Measurements from ENCODE around the gene LOXL1.
A peak's percentile ranks its signal among the peaks of the same experiment; 100 is the strongest.

The LOXL1 gene

GRCh38 chr15:73926219-73927002 lies at the start of gene LOXL1:
TSS of gene LOXL1 (plus strand) at chr15:73926462. CDS start at chr15:73926784, 322 bp downstream.
- DNase-seq, result peak; percentile 10

GRCh38 chr15:73879426-73879825 lies 46.8 kb upstream of the LOXL1 start:
- DNase-seq, result no peak

- DNase-seq, result no peak
These were observed 44.5 kb upstream of the LOXL1 start for GRCh38 chr15:73881579-73882320.

DNA sequence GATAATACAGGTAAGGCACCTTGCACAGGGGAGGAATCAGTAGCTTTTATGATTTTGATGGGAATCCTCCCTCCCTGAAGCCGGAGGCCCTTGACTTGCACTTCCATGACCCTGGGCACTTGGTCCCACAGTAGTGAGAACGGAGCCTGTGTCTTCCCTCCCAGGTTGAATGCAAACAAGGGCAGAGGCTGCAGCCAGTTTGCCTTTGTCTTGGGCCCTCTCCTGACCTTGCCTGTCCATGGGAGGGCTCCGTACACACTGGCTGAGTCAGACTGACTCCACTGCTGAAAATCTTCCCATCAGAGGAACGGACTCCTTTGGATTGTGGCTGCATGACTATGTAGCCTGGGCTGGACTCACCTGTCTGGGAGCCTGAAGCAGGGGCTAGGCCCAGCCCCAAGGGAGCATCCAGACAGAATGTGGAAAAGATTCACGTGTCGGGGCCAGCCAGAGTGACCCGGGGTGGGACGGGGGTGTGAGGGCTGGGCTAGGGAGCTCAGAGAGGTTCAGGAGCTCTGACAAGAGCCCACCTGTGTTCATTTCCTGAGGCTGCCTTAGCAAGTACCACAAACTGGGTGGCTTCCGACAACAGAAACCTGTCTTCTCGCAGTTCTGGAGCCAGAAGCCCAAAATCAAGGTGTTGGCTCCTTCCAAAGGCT lies 43.4 kb upstream of the LOXL1 start:
- DNase-seq, result no peak

GRCh38 chr15:73884159-73884558 lies 42.1 kb upstream of the LOXL1 start:
- DNase-seq, result no peak

DNA sequence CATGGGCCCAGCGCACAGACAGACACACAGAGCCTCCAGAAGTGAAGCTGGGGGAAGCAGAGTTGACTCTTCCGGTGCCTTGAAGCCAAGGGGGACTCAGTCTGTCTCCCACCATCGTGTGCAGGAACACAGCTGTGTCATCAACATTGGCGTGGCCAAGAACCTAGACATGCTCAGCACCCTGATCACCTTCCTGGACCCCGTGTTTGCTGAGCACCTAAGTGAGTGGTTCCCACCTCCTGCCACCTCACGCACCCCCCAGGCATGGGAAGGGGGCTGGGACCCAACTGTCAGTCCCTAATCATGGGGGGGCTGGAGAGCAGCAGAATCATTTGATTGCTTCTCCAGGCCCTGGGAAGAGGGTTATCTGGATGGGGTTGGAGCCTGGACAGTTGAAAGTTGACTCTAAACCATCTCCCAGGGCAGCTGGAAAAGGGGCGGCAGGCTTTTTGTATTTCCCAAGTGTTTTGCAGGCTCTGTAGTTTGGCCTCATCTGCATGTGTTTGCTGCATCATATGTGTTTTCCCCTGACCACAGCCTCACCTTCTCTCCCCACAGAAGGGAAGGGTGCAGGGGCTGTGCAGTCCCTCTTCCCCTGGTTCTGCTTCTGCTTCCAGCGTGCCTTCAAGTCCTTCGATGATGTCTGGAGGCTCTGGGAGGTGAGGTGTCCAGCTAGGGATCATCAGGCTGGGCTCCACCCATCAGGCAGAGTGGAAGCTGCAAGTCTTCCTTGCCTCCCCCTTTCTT lies 40.1 kb upstream of the LOXL1 start:
- DNase-seq, result no peak

- no peak for DNase-seq
These were observed 39.4 kb upstream of the LOXL1 start for GRCh38 chr15:73886717-73887345.

GRCh38 chr15:73887481-73887880 lies 38.8 kb upstream of the LOXL1 start:
- no peak for DNase-seq

DNA sequence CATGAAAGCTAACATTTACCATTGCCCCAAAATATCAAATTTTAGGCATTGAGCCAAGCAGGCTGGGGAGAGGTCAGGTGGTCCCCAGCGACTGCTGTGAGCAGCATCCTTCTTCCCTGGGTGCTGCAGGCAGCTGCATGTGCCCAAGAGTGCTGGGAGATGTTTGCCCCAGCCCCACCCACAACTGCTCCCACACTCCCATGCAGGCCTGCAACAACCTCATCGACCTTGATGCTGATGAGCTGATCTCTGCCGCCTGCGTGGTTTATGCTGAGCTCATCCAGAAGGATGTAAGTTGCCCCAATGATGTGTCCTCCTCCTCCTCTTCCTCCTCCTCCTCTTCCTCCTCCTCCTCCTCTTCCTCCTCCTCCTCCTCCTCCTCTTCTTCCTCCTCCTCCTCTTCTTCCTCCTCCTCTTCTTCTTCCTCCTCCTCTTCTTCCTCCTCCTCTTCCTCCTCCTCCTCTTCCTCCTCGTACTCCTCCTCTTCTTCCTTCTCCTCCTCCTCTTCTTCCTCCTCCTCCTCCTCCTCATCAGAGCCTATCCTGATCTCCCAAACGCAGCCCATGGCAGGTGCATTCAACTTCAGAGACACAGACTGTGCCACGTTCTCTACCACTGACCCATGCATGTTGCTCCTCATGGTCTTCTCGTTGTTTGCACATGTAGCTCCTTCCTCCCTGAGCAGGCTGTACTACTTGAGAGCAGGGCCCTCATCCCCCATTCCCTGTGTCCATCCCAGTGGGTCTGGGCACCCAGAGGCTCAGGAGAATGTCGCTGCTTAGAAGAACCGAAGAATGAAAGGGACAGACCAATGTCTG lies 37.8 kb upstream of the LOXL1 start:
- no peak for DNase-seq

GRCh38 chr15:73889053-73889761 lies 37.1 kb upstream of the LOXL1 start:
- no peak for DNase-seq

GRCh38 chr15:73889762-73890124 lies 36.5 kb upstream of the LOXL1 start:
- DNase-seq, result no peak

DNA sequence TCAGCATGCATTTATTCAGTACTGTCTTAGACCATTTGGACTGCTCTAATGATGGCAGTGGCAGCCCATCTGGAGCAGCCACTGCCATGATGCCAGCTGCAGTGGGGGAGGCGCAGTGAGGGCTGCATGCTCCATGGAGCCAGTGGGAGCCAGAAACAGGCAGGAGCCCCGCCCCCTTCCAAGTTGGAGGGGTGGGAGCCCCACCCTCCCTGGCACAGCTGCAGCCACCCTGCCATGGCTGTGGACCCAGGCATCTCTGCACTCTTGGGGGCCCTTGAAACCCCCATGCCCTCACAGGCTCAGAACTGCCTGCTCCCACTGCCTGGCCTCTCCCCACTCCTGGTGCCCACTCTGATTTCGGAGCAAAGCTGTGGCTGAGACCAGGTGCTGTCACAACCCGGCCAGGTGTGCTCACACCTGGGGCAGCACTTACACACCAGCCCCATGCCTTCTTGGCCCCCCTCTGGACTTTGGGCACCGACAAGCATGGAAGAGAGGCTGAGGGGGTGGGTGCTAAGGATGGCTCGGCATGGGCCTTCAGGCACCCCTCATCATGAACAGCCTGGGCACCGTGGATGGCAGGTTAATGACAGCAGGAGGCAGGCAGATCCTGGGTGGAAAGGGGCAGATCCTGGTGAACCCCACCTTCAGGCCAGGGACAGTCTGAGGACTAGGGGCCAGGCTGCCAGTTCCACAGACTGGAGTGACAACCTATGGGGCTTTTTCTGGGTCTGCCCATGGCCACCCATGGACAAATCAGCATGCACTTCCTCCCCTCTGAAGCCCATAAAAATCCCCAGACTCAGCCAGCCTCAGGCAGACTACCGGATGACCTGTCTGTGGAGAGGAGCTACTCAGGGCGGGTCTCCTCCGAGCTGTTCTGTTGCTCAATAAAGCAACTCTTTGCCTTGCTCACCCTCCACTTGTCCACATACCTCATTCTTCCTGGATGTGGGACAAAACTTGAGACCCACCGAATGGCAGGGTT lies 34.6 kb upstream of the LOXL1 start:
- DNase-seq, result no peak

GRCh38 chr15:73892446-73893226 lies 33.6 kb upstream of the LOXL1 start:
- no peak for DNase-seq

- DNase-seq, result no peak
These were observed 32.0 kb upstream of the LOXL1 start for GRCh38 chr15:73894133-73894814.

GRCh38 chr15:73897441-73898261 lies 28.6 kb upstream of the LOXL1 start:
- no peak for DNase-seq

- no peak for DNase-seq
These were observed 26.8 kb upstream of the LOXL1 start for GRCh38 chr15:73899197-73900094.

All from DMS79 treated with DMSO at 0.1 percent for 48 hours (cell line).